AG04450 (cell line): ENCODE measurements around the gene RGS21. TPM values are rescaled to one million over a fixed set of nuclear protein-coding genes. Genes with fewer than 3 reads are reported as not detected.

Experiments
- CTCF ChIA-PET: fragments of 300-600, 350-600 bp; formaldehyde crosslinking; extraction: SDS; loops from one replicate; lab custom pipeline; 2022; ENCODE audit warnings: antibody characterized with exemption, inconsistent platforms; lab: Charles Lee
- POLR2A ChIA-PET: fragments of 350-600 bp; formaldehyde crosslinking; extraction: SDS; loops from one replicate; lab custom pipeline; 2021; ENCODE audit warnings: antibody characterized with exemption, inconsistent platforms; lab: Yijun Ruan, JAX
- DNase-seq: peaks from one replicate; pipeline ENCODE4 v3.0.0-alpha.2; 2011; ENCODE audit warnings: low read depth, low spot score
- H3K27ac ChIP-seq: one replicate; pipeline ENCODE4 v1.5.1; 2012; ENCODE audit warnings: low read depth, low read length, control low read depth
- H3K27me3 ChIP-seq: one replicate; pipeline ENCODE4 v1.6.0; 2012; ENCODE audit warnings: low read length; ENCODE audit not compliant: control insufficient read depth, insufficient read depth
- H3K4me3 ChIP-seq: 2 replicates; pipeline ENCODE4 v1.5.1; 2011; ENCODE audit warnings: mild to moderate bottlenecking, low read depth, low read length, control low read depth
- H3K9me3 ChIP-seq: 2 replicates; pipeline ENCODE4 v1.5.1; 2012; ENCODE audit warnings: low read length; ENCODE audit not compliant: control insufficient read depth, insufficient read depth
- polyA plus RNA-seq: library from polyadenylated mRNA; depleted of rRNA; stranded (reverse); fragments of >200 nt; gene quantifications from 2 replicates; pipeline ENCODE4 v1.2.3, GENCODE V29; 2011
- TF ChIP-seq, protein P1 (sequence below): IDR thresholded peaks from 2 replicates; pipeline ENCODE4 v1.5.1; 2011; ENCODE audit warnings: low read depth, low read length, control low read depth, inconsistent platforms

The RGS21 gene
- polyA plus RNA-seq, 1 experiment: not detected

DNA sequence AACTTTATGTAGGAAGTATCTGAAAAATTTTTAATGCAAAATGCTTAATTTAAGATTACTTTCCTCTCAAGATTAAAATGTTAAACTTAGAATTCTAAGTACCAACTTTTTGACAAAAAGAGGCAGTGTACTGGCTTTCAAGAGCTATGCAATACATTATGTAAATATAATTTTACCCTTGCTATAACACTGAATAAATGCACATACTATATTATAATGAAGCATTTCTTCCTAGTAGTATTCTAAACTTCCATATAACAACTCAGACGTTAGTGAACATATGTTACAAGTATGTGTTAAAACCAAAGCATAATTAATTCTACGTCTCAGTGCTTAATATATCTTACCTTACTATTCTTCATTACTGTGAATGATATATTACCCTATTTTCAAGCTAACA, 58.5 kb downstream of the RGS21 start:
- TF ChIP-seq, protein P1, sequence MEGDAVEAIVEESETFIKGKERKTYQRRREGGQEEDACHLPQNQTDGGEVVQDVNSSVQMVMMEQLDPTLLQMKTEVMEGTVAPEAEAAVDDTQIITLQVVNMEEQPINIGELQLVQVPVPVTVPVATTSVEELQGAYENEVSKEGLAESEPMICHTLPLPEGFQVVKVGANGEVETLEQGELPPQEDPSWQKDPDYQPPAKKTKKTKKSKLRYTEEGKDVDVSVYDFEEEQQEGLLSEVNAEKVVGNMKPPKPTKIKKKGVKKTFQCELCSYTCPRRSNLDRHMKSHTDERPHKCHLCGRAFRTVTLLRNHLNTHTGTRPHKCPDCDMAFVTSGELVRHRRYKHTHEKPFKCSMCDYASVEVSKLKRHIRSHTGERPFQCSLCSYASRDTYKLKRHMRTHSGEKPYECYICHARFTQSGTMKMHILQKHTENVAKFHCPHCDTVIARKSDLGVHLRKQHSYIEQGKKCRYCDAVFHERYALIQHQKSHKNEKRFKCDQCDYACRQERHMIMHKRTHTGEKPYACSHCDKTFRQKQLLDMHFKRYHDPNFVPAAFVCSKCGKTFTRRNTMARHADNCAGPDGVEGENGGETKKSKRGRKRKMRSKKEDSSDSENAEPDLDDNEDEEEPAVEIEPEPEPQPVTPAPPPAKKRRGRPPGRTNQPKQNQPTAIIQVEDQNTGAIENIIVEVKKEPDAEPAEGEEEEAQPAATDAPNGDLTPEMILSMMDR: no peak
- H3K4me3 ChIP-seq: no peak overlapping the region
- no peak overlapping the region for H3K27ac ChIP-seq
- ChIA-PET CTCF (no interaction called here), POLR2A (no interaction called here)
- H3K27me3 ChIP-seq: no peaks in the 10 kb centered on the region
- no peaks in the 10 kb centered on the region for H3K9me3 ChIP-seq
- no peak for DNase-seq

DNA sequence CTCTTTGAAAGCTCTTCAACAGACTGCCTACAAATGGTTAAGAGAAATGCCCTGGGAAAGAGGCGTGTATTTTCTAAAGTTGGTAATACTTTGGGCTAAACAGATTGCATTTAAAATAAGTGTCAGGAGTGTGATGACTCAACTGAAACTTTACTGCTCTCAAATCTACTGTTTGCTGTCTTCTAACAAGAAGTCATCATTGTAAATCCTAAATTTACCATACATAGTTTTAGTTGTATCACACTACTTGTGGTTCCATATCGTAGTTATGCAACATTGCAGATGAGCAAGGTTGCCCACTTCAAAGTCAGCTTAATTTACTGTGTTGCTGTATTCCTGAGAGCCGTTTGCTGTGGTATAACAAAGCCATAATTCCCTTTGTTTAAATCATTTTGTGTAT, 59.6 kb downstream of the RGS21 start:
- CTCF ChIA-PET: no interaction called here
- Histone ChIP-seq H3K27me3 (no peaks in the 10 kb centered on the region), H3K4me3 (no peak overlapping the region), H3K9me3 (no peaks in the 10 kb centered on the region), H3K27ac (no peak overlapping the region)
- TF ChIP-seq, protein P1: no peak
- no peak for DNase-seq
- POLR2A ChIA-PET: no interaction called here

DNA sequence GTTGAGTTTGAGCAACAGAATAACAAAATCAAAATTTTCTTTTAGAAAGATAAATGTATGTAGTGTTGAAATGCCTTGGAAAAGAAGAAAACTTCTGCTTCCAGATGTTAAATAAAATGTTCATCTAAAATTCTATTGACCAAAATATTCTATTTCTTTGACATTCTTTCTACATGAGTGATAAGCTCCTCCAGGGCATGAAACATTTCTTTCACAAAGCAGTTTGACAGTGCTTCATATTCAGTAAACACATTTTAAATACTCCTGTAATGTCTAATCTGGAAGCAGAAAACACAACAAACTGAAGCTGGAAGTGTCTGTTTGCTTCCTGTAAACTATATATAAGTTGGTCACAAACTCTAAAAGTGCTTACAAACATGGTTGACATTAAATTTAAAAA, 61.5 kb downstream of the RGS21 start:
- Histone ChIP-seq H3K9me3 (no peaks in the 10 kb centered on the region), H3K4me3 (no peak overlapping the region), H3K27me3 (no peaks in the 10 kb centered on the region), H3K27ac (no peak overlapping the region)
- ChIA-PET POLR2A (no interaction called here), CTCF (no interaction called here)
- DNase-seq: peak; percentile 8
- TF ChIP-seq, protein P1: no peak

DNA sequence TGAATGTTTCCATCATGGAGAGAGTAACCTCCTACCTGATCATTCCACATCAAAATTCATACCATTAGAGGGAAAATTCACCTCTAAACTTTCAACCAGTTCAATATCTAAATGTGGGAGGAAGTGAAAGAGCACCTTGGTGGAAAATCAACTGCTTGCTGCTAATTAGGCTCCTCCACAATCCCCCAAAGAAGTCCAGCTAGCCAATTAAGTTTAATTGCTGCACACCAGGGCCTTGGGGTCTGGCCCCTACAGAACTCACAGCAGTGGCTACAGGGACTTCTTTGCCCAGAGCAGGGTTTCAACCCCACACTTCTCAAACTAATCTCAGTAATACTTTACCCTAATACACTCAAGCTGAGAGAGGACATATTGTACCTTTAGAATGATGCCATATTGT, 62.1 kb downstream of the RGS21 start:
- POLR2A ChIA-PET: no interaction called here
- no peak for DNase-seq
- H3K4me3 ChIP-seq: no peak overlapping the region
- TF ChIP-seq, protein P1: no peak
- H3K27ac ChIP-seq: no peak overlapping the region
- CTCF ChIA-PET: no interaction called here
- no peaks in the 10 kb centered on the region for H3K9me3 ChIP-seq
- H3K27me3 ChIP-seq: no peaks in the 10 kb centered on the region

DNA sequence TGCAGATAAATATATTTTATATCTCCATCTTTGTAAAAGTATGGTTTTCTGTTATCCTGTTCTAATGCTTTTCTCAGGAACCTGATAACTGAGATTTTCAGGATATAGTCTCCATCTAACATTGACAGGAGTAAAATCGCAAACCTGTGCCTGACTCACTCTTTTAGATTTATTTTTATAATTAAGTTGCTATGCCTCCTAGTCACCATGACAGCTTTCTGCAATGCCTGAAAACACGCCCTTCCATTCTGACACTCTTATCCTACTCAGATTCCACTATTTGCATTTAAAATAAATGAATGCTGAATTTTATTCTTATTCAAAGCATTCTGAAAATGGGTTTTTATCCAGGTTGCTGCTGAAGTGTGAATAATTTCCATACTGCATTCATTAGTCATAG, 62.8 kb downstream of the RGS21 start:
- TF ChIP-seq, protein P1: no peak
- POLR2A ChIA-PET: no interaction called here

More for the DNA sequence above, 62.8 kb downstream of the RGS21 start:
- Histone ChIP-seq H3K27ac (no peak overlapping the region), H3K27me3 (no peaks in the 10 kb centered on the region), H3K9me3 (no peaks in the 10 kb centered on the region), H3K4me3 (no peak overlapping the region)
- DNase-seq: no peak
- CTCF ChIA-PET: no interaction called here
